ENCODE measurements around the gene GMPR.

DNA sequence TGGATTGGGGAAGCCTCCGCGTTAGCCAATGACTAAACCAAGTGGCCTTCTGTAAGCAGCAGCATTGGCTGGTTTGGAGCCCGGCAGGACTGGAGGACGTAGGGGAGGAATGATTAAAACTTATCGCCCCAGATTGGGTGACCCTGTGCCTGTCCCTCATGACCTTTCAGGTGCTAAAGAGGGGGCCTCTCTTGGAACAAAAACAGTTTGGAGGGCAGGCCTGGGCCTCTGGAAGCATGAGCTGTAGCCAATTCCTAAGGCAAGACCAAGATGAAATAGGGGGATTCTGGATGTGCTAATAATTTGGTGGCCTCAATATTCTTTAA is 1.4 kb downstream of the GMPR start:
- no peak for TF ChIP-seq POLR2AphosphoS5 (IDR thresholded peaks at IDR 0.05)
- TF ChIP-seq CTCF (IDR thresholded peaks at IDR 0.05 in 8 of 11, conservative IDR thresholded peaks at IDR 0.05 in 3 of 11), result peak in 1 of 11 experiments; percentile 7
- TF ChIP-seq POLR2A (IDR thresholded peaks at IDR 0.05), result no peak
